CD14-positive monocyte (primary cell): ENCODE data around the gene D2HGDH. TPM values are rescaled to one million over a fixed set of nuclear protein-coding genes. Genes with fewer than 3 reads are reported as not detected.
"Not testable (repeated sequence)": the region's sequence is repeated elsewhere in the genome, so short reads cannot be mapped to it uniquely, and the experiment has no call there.

Experiments
- DNase-seq, 3 donors: peaks; one replicate each; pipeline ENCODE4 v3.0.0-alpha.2; 2011 to 2022
- H2AFZ ChIP-seq: 2 replicates; pipeline ENCODE4 v1.6.0; 2012; ENCODE audit warnings: mild to moderate bottlenecking, low read depth, low read length, inconsistent platforms; ENCODE audit not compliant: insufficient read depth, poor library complexity, severe bottlenecking
- H3K27ac ChIP-seq, 2 donors: 1 replicate in 1 of 2; 2 replicates in 1 of 2; pipeline ENCODE4 v1.5.1; 2012 to 2013; ENCODE audit warnings: low read length in 2 of 2, control low read depth in 1 of 2, inconsistent platforms in 1 of 2, low read depth in 1 of 2, mild to moderate bottlenecking in 1 of 2
- H3K27me3 ChIP-seq, 2 donors: one replicate each; pipeline versions ENCODE4 v1.6.0 to v1.6.1; 2011 to 2013; ENCODE audit warnings: low read length in 2 of 2; ENCODE audit not compliant: control insufficient read depth in 2 of 2, insufficient read depth in 2 of 2
- H3K36me3 ChIP-seq, 2 donors: replicated peaks in 1 of 2; 1 replicate in 1 of 2; 2 replicates in 1 of 2; pipeline versions ENCODE4 v1.5.1 to v1.6.1; 2012 to 2013; ENCODE audit warnings: low read length in 2 of 2, control low read depth in 1 of 2, inconsistent platforms in 1 of 2, mild to moderate bottlenecking in 1 of 2; ENCODE audit not compliant: insufficient read depth in 2 of 2, control insufficient read depth in 1 of 2
- H3K4me1 ChIP-seq, 2 donors: 1 replicate in 1 of 2; 2 replicates in 1 of 2; pipeline versions ENCODE4 v1.5.1 to v1.6.1; 2012 to 2013; ENCODE audit warnings: low read length in 2 of 2, control low read depth in 1 of 2, inconsistent platforms in 1 of 2, mild to moderate bottlenecking in 1 of 2, moderate library complexity in 1 of 2; ENCODE audit not compliant: insufficient read depth in 2 of 2, control insufficient read depth in 1 of 2
- H3K4me2 ChIP-seq: replicated peaks from 2 replicates; pipeline ENCODE3; 2012; ENCODE audit warnings: low read length, moderate library complexity, mild to moderate bottlenecking; ENCODE audit not compliant: poor library complexity, severe bottlenecking; ENCODE audit errors: extremely low read depth
- H3K4me3 ChIP-seq, 3 experiments: fragments of 200-600 bp in 1 of 3; sonication (generic) in 1 of 3; replicated peaks in 1 of 3; 1 replicate in 2 of 3; 2 replicates in 1 of 3; pipeline ENCODE4 v1.5.1; 2011 to 2013; ENCODE audit warnings: low read length in 3 of 3, mild to moderate bottlenecking in 3 of 3, control low read depth in 2 of 3, low read depth in 2 of 3, inconsistent platforms in 1 of 3, moderate library complexity in 1 of 3
- H3K79me2 ChIP-seq: 2 replicates; pipeline ENCODE4 v1.6.0; 2012; ENCODE audit warnings: mild to moderate bottlenecking, control low read depth, inconsistent platforms, low read length, moderate library complexity; ENCODE audit not compliant: insufficient read depth
- H3K9ac ChIP-seq: 2 replicates; pipeline ENCODE4 v1.6.0; 2017; ENCODE audit warnings: low read length, mild to moderate bottlenecking; ENCODE audit not compliant: insufficient read depth, poor library complexity, severe bottlenecking
- H3K9me3 ChIP-seq, 2 donors: replicated peaks in 1 of 2; 1 replicate in 1 of 2; 2 replicates in 1 of 2; pipeline versions ENCODE4 v1.5.1 to v1.6.1; 2012 to 2013; ENCODE audit warnings: low read length in 2 of 2, control low read depth in 1 of 2; ENCODE audit not compliant: control insufficient read depth in 1 of 2, insufficient read depth in 1 of 2
- H4K20me1 ChIP-seq: 2 replicates; pipeline ENCODE4 v1.6.0; 2012; ENCODE audit warnings: mild to moderate bottlenecking, low read length, control low read depth, moderate library complexity; ENCODE audit not compliant: insufficient read depth
- H3K27ac Mint-ChIP-seq, 7 donors: one replicate each; pipeline ENCODE4 v1.8.0; 2020; ENCODE audit warnings: mild to moderate bottlenecking in 7 of 7, mixed read lengths in 7 of 7, moderate library complexity in 6 of 7, inconsistent platforms in 2 of 7
- H3K27me3 Mint-ChIP-seq, 3 donors: one replicate each; pipeline ENCODE4 v1.8.0; 2021 to 2022; ENCODE audit warnings: low read depth in 3 of 3, mild to moderate bottlenecking in 3 of 3, mixed read lengths in 3 of 3, moderate library complexity in 3 of 3, inconsistent platforms in 1 of 3
- H3K36me3 Mint-ChIP-seq, 2 donors: one replicate each; pipeline ENCODE4 v1.8.0; 2020; ENCODE audit warnings: mixed read lengths in 2 of 2, inconsistent platforms in 1 of 2, mild to moderate bottlenecking in 1 of 2
- H3K4me1 Mint-ChIP-seq: one replicate; pipeline ENCODE4 v1.8.0; 2020; ENCODE audit warnings: mild to moderate bottlenecking, mixed read lengths
- H3K4me3 Mint-ChIP-seq, 2 donors: one replicate each; pipeline ENCODE4 v1.8.0; 2020; ENCODE audit warnings: mild to moderate bottlenecking in 2 of 2, mixed read lengths in 2 of 2, moderate library complexity in 1 of 2
- H3K9me3 Mint-ChIP-seq, 7 donors: one replicate each; pipeline ENCODE4 v1.8.0; 2020 to 2022; ENCODE audit warnings: mixed read lengths in 7 of 7, mild to moderate bottlenecking in 6 of 7, moderate library complexity in 6 of 7, inconsistent platforms in 2 of 7
- CTCF ChIP-seq: fragments of 200-600 bp; IDR thresholded peaks from one replicate; pipeline ENCODE4 v1.8.0; 2022; ENCODE audit warnings: antibody characterized with exemption, mild to moderate bottlenecking
- WGBS: methylation state at CpG from one replicate; pipeline ENCODE4 v1.1.5; 2013; ENCODE audit warnings: missing lambda C conversion rate; ENCODE audit not compliant: insufficient coverage; 5-methylcytosine and 5-hydroxymethylcytosine counted together
- intact Hi-C, 2 donors: fragments of 100-400 bp; cut with micrococcal nuclease; formaldehyde crosslinking; loops; one replicate each; pipeline versions ENCODE4 v1.15.0 to v1.15.1; 2023
- polyA plus RNA-seq, 3 donors: library from polyadenylated mRNA; depleted of rRNA in 1 of 3; unstranded in 2 of 3; stranded (reverse) in 1 of 3; fragments of 300-500 nt in 2 of 3; fragments of >200 nt in 1 of 3; fragmentation: Illumina TruSeq in 2 of 3; gene quantifications; 1 replicate in 2 of 3; 2 replicates in 1 of 3; pipeline ENCODE4 v1.2.3, GENCODE V29; 2012 to 2021

Gene D2HGDH
- polyA plus RNA-seq, 3 donors: 1.0 to 57.1 (median 1.1) TPM

- peak in 1 of 3 donors; percentile 1 for DNase-seq
- intact Hi-C loops: no loop called here
- Histone ChIP-seq H3K9ac (no peak overlapping the region), H3K4me2 (no peak overlapping the region), H3K4me1 (no peaks in the 10 kb centered on the region), H3K27me3 (no peaks in the 10 kb centered on the region), H3K4me3 (no peak overlapping the region), H2AFZ (no peak overlapping the region), H3K27ac (no peak overlapping the region), H3K9me3 (peaks cover 0 to 3% of the 10 kb centered on the region in 2 donors), H3K36me3 (no peaks in the 10 kb centered on the region), H3K79me2 (no peaks in the 10 kb centered on the region), H4K20me1 (no peaks in the 10 kb centered on the region)
- H3K4me3 Mint-ChIP-seq: no peak overlapping the region
- H3K4me1 Mint-ChIP-seq: no peaks in the 10 kb centered on the region
- 77% methylated on average over 19 of the region's 21 CpGs for WGBS
- peak overlapping the region in 3 of 7 donors; percentile 24 to 40 (median 34) for H3K27ac Mint-ChIP-seq
- H3K9me3 Mint-ChIP-seq: peaks cover 0 to 14% (median 10%) of the 10 kb centered on the region in 7 donors
- no peaks in the 10 kb centered on the region for H3K36me3 Mint-ChIP-seq
- no peak for TF ChIP-seq CTCF
- peaks cover 7 to 15% (median 12%) of the 10 kb centered on the region in 3 donors for H3K27me3 Mint-ChIP-seq
Measured at GRCh38 chr2:241777686-241778627, 43.5 kb downstream of the D2HGDH start.

GRCh38 chr2:241780939-241781569 lies 46.6 kb downstream of the D2HGDH start:
- DNase-seq: no peak
- H3K27ac Mint-ChIP-seq: no peak overlapping the region
- no peaks in the 10 kb centered on the region for H3K27me3 ChIP-seq
- H3K27me3 Mint-ChIP-seq: peaks cover 3 to 6% (median 4%) of the 10 kb centered on the region in 3 donors
- no peaks in the 10 kb centered on the region for H3K4me1 ChIP-seq
- peaks cover 0 to 4% of the 10 kb centered on the region in 2 donors for H3K9me3 ChIP-seq
- no peaks in the 10 kb centered on the region for H3K4me1 Mint-ChIP-seq
- no peak overlapping the region for H2AFZ ChIP-seq
- H3K4me2 ChIP-seq: no peak overlapping the region
- intact Hi-C loops: no loop called here
- H3K36me3 Mint-ChIP-seq: no peaks in the 10 kb centered on the region
- no peaks in the 10 kb centered on the region for H4K20me1 ChIP-seq
- no CpG with 5 or more reads among the region's 5 CpGs for WGBS
- H3K36me3 ChIP-seq: no peaks in the 10 kb centered on the region
- TF ChIP-seq CTCF: no peak
- H3K9me3 Mint-ChIP-seq: peaks cover 0 to 20% (median 10%) of the 10 kb centered on the region in 7 donors
- no peak overlapping the region for H3K9ac ChIP-seq
- H3K27ac ChIP-seq: no peak overlapping the region
- H3K4me3 ChIP-seq: no peak overlapping the region
- H3K4me3 Mint-ChIP-seq: no peak overlapping the region
- no peaks in the 10 kb centered on the region for H3K79me2 ChIP-seq

- intact Hi-C loops, H3K4me1 ChIP-seq, H3K36me3 ChIP-seq, H3K9ac ChIP-seq, H3K27ac ChIP-seq, H3K27me3 ChIP-seq, H3K79me2 ChIP-seq, H3K9me3 ChIP-seq, H3K36me3 Mint-ChIP-seq, H4K20me1 ChIP-seq, H3K27me3 Mint-ChIP-seq, H3K4me3 ChIP-seq, H3K4me2 ChIP-seq, H3K4me3 Mint-ChIP-seq, DNase-seq, H3K4me1 Mint-ChIP-seq, H3K27ac Mint-ChIP-seq, H2AFZ ChIP-seq: not testable (repeated sequence)
- WGBS: no CpG with 5 or more reads among the region's 3 CpGs
- H3K9me3 Mint-ChIP-seq: peaks cover 0 to 20% (median 10%) of the 10 kb centered on the region in 7 donors
Measured at GRCh38 chr2:241782053-241782452, 47.6 kb downstream of the D2HGDH start.
